ENCODE results near the gene ZHX3. TPM values are rescaled to one million over a fixed set of nuclear protein-coding genes. Genes with fewer than 3 reads are reported as not detected.

The ZHX3 gene
- total and polyA plus RNA-seq, 2 of the 13 experiments (the other 11 are each of a cell fraction or from before 2014, with no cell fraction given), result 8.4 to 11.7 TPM

DNA sequence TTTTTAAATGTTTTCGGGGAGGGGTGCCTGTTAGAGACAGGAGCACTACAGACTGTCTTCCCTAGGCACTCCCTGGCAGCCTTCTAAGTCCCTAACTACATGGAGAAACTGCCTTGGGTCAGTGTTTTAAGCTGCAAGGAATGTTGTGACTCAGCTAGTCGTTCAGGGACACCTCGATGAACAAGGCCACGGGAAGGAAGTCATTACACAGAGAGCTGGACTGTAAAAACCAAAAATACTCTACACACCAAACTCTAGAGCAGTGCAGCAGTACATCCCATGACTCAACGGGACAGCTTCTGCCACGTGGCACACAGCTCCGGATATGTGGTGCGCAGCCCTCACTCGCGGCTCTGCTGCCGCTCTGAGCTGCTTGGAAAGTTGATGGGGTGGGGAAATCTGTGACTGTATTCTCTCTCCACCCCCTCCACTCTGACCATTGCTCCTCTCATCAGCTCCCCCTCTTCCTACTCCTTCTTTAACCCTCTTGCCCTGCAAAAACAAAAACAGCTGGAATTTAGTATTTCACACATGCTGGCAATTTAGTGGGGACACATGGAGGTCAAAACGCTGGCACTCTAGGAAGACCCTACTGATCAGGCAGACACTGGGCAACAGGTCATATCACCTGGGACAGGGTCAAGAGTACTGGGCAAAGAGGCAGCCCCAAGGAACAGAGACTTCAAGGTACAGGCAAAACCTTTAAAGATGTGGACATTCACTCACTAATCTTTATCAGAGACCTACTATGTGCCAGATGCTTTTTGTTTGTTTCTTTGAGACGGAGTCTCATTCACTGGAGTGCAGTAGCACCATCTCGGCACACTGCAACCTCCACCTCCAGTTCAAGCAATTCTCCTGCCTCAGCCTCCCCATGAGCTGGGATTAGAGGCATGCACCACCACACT lies 12.2 kb upstream of the ZHX3 start (continued):
- TF ChIP-seq, protein P1, sequence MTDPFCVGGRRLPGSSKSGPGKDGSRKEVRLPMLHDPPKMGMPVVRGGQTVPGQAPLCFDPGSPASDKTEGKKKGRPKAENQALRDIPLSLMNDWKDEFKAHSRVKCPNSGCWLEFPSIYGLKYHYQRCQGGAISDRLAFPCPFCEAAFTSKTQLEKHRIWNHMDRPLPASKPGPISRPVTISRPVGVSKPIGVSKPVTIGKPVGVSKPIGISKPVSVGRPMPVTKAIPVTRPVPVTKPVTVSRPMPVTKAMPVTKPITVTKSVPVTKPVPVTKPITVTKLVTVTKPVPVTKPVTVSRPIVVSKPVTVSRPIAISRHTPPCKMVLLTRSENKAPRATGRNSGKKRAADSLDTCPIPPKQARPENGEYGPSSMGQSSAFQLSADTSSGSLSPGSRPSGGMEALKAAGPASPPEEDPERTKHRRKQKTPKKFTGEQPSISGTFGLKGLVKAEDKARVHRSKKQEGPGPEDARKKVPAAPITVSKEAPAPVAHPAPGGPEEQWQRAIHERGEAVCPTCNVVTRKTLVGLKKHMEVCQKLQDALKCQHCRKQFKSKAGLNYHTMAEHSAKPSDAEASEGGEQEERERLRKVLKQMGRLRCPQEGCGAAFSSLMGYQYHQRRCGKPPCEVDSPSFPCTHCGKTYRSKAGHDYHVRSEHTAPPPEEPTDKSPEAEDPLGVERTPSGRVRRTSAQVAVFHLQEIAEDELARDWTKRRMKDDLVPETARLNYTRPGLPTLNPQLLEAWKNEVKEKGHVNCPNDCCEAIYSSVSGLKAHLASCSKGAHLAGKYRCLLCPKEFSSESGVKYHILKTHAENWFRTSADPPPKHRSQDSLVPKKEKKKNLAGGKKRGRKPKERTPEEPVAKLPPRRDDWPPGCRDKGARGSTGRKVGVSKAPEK (CRISPR knock-in tag; IDR thresholded peaks at IDR 0.05; ENCODE audit: borderline replicate concordance), result 0 out of 2 replicates have a peak, but pooled peaks have one; percentile 71
- TF ChIP-seq KDM1A (CRISPR knock-in tag; IDR thresholded peaks at IDR 0.05) (no peak), TCF7 (IDR thresholded peaks at IDR 0.05; ENCODE audit: low read depth) (no peak), ZFX (CRISPR knock-in tag; IDR thresholded peaks at IDR 0.05; ENCODE audit: low read depth) (peak; percentile 54; the same call in 1 of the 2 replicates)

DNA sequence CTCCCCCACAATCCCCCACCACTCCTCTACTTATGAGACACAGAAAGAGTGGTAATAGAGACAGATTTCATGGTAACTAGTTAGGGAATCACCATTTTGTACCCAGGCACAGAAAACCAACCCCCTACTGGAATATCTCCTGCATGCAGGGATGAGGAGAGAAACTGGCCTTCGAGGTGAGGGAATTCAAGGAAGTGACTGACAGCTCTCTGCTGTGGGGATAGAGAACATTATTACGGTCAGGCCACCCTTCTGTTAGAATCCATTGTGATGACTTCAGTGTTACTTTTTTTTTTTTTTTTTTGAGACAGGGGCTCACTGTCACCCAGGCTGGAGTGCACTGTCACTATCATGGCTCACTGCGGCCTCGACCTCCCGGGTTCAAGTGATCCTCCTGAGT lies 9.6 kb upstream of the ZHX3 start:
- Histone ChIP-seq H3K27ac (ENCODE audit: extremely low read length, insufficient read depth, low read length) (no peak overlapping the region), H3K4me2 (ENCODE audit: low read depth, low read length) (no peak overlapping the region), H3K4me1 (ENCODE audit: insufficient read depth, low read length) (peaks cover 19% of the 10 kb centered on the region), H3K9ac (ENCODE audit: insufficient read depth, low read depth, low read length) (no peak overlapping the region), H4K20me1 (ENCODE audit: insufficient read depth, low read length) (no peaks in the 10 kb centered on the region), H3K9me3 (ENCODE audit: low read length) (no peaks in the 10 kb centered on the region), H3K27me3 (ENCODE audit: control insufficient read depth in 1 of 2, insufficient read depth in 2 of 2, low read length in 2 of 2) (peaks cover 0 to 18% of the 10 kb centered on the region in 2 experiments; a peak in 2 of 5 replicates), H3K36me3 (replicated peaks in 1 of 2; ENCODE audit: control insufficient read depth in 1 of 2, insufficient read depth in 2 of 2, low read length in 2 of 2) (no peaks in the 10 kb centered on the region), H3K4me3 (replicated peaks in 1 of 3; ENCODE audit: insufficient read depth in 1 of 3, low read depth in 2 of 3, low read length in 3 of 3) (no peak overlapping the region), H3K79me2 (ENCODE audit: insufficient read depth, low read length) (no peaks in the 10 kb centered on the region), H2AFZ (ENCODE audit: low read length) (no peak overlapping the region)
- in situ Hi-C loops (cut with HindIII; ENCODE audit: extremely low pct_ligation_motif_present, low pct_unique_long_range_greater_than_20kb) (no loop called here), intact Hi-C loops (cut with micrococcal nuclease; ENCODE audit: unreplicated experiment) (no loop called here)
- FAIRE-seq (no peak), DNase-seq (ENCODE audit: low spot score) (no peak), ATAC-seq (peak; percentile 29; the same call in 2 of the 3 replicates)
- 61% methylated on average over 5 of the region's 5 CpGs for WGBS (ENCODE audit: low lambda C conversion rate)
- ChIA-PET POLR2A (no interaction called here), CTCF (ENCODE audit: low intra/inter-chr PET ratio, low total read pairs) (no interaction called here)
- BruUV-seq (replicated peaks), result no TSS peak
- TF ChIP-seq SMARCC2 (IDR thresholded peaks at IDR 0.05) (no peak), SNRNP70 (IDR thresholded peaks at IDR 0.05; ENCODE audit: low read depth, low read length) (no peak), PCBP1 (IDR thresholded peaks at IDR 0.05; ENCODE audit: borderline replicate concordance, low read depth, low read length) (no peak), PLRG1 (conservative IDR thresholded peaks at IDR 0.05) (no peak), KDM1A (CRISPR knock-in tag; IDR thresholded peaks at IDR 0.05) (no peak), GFI1 (CRISPR knock-in tag; IDR thresholded peaks at IDR 0.05; ENCODE audit: borderline replicate concordance) (no peak), ZNF562 (CRISPR knock-in tag; IDR thresholded peaks at IDR 0.05; ENCODE audit: borderline replicate concordance) (no peak), FOSL2 (CRISPR knock-in tag; IDR thresholded peaks at IDR 0.05) (no peak), ZKSCAN8 (CRISPR knock-in tag; IDR thresholded peaks at IDR 0.05; ENCODE audit: borderline replicate concordance) (no peak), ZNF83 (CRISPR knock-in tag; IDR thresholded peaks at IDR 0.05; ENCODE audit: borderline replicate concordance) (no peak), ZNF496 (CRISPR knock-in tag; IDR thresholded peaks at IDR 0.05; ENCODE audit: insufficient replicate concordance) (no peak), ZFP36 (IDR thresholded peaks at IDR 0.05; ENCODE audit: borderline replicate concordance, low read depth, low read length, partially characterized antibody) (no peak), ZNF567 (CRISPR knock-in tag; IDR thresholded peaks at IDR 0.05; ENCODE audit: borderline replicate concordance) (no peak)
- TF ChIP-seq, protein P2, sequence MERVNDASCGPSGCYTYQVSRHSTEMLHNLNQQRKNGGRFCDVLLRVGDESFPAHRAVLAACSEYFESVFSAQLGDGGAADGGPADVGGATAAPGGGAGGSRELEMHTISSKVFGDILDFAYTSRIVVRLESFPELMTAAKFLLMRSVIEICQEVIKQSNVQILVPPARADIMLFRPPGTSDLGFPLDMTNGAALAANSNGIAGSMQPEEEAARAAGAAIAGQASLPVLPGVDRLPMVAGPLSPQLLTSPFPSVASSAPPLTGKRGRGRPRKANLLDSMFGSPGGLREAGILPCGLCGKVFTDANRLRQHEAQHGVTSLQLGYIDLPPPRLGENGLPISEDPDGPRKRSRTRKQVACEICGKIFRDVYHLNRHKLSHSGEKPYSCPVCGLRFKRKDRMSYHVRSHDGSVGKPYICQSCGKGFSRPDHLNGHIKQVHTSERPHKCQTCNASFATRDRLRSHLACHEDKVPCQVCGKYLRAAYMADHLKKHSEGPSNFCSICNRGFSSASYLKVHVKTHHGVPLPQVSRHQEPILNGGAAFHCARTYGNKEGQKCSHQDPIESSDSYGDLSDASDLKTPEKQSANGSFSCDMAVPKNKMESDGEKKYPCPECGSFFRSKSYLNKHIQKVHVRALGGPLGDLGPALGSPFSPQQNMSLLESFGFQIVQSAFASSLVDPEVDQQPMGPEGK (CRISPR knock-in tag; IDR thresholded peaks at IDR 0.05), result no peak
